Liver (tissue), 9 donors: Measurements from ENCODE around the gene ZCWPW1. TPM values are rescaled to one million over a fixed set of nuclear protein-coding genes. Genes with fewer than 3 reads are reported as not detected.

Experiments
- DNase-seq: peaks from one replicate; pipeline ENCODE4 v3.0.0-alpha.2; 2017; ENCODE audit warnings: low spot score
- H3K27ac ChIP-seq, 2 donors: one replicate each; pipeline ENCODE4 v1.7.0; 2013; ENCODE audit warnings: inconsistent platforms in 2 of 2, low read length in 2 of 2, control low read depth in 1 of 2, low read depth in 1 of 2, mild to moderate bottlenecking in 1 of 2
- H3K27me3 ChIP-seq, 4 donors: one replicate each; pipeline versions ENCODE4 v1.6.1 to v1.7.0; 2013; ENCODE audit warnings: low read length in 3 of 4, inconsistent platforms in 1 of 4, mild to moderate bottlenecking in 1 of 4, moderate library complexity in 1 of 4; ENCODE audit not compliant: control insufficient read depth in 4 of 4, insufficient read depth in 4 of 4
- H3K36me3 ChIP-seq, 4 donors: one replicate each; pipeline versions ENCODE4 v1.6.1 to v1.7.0; 2013; ENCODE audit warnings: low read length in 3 of 4, mild to moderate bottlenecking in 3 of 4, low read depth in 1 of 4, moderate library complexity in 1 of 4; ENCODE audit not compliant: control insufficient read depth in 4 of 4, insufficient read depth in 3 of 4
- H3K4me1 ChIP-seq, 4 donors: one replicate each; pipeline versions ENCODE4 v1.6.1 to v1.7.0; 2013; ENCODE audit warnings: low read length in 3 of 4, mild to moderate bottlenecking in 3 of 4, moderate library complexity in 1 of 4; ENCODE audit not compliant: control insufficient read depth in 4 of 4, insufficient read depth in 4 of 4
- H3K4me3 ChIP-seq, 3 donors: one replicate each; pipeline versions ENCODE4 v1.6.1 to v1.7.0; 2013; ENCODE audit warnings: low read length in 3 of 3, control low read depth in 1 of 3, low read depth in 1 of 3, mild to moderate bottlenecking in 1 of 3
- H3K9ac ChIP-seq, 2 donors: one replicate each; pipeline ENCODE4 v1.7.0; 2013; ENCODE audit warnings: low read length in 2 of 2, mild to moderate bottlenecking in 2 of 2, moderate library complexity in 2 of 2, control low read depth in 1 of 2, low read depth in 1 of 2
- H3K9me3 ChIP-seq, 4 donors: one replicate each; pipeline versions ENCODE4 v1.6.1 to v1.7.0; 2013; ENCODE audit warnings: low read length in 3 of 4; ENCODE audit not compliant: control insufficient read depth in 4 of 4
- EGR1 ChIP-seq, 2 donors: IDR thresholded peaks; 2 replicates each; pipeline ENCODE4 v1.6.1; 2016 to 2018; ENCODE audit warnings: antibody characterized with exemption in 2 of 2, low read depth in 2 of 2
- FOXA2 ChIP-seq: IDR thresholded peaks from 2 replicates; pipeline ENCODE4 v1.6.1; 2016; ENCODE audit warnings: antibody characterized with exemption
- GABPA ChIP-seq, 2 donors: IDR thresholded peaks in 1 of 2; conservative IDR thresholded peaks in 1 of 2; 2 replicates each; pipeline ENCODE4 v1.6.1; 2016; ENCODE audit warnings: antibody characterized with exemption in 2 of 2, mild to moderate bottlenecking in 1 of 2, moderate library complexity in 1 of 2
- HNF4A ChIP-seq, 2 donors: conservative IDR thresholded peaks; 2 replicates each; pipeline ENCODE4 v1.6.1; 2016; ENCODE audit warnings: antibody characterized with exemption in 2 of 2, mild to moderate bottlenecking in 2 of 2
- HNF4G ChIP-seq: IDR thresholded peaks from 2 replicates; pipeline ENCODE4 v1.6.1; 2016; ENCODE audit warnings: antibody characterized with exemption
- NR2F2 ChIP-seq: IDR thresholded peaks from 2 replicates; pipeline ENCODE4 v1.6.1; 2016; ENCODE audit warnings: antibody characterized with exemption
- RAD21 ChIP-seq, 2 donors: IDR thresholded peaks; 2 replicates each; pipeline ENCODE4 v1.6.1; 2016; ENCODE audit warnings: antibody characterized with exemption in 2 of 2, mild to moderate bottlenecking in 2 of 2
- RXRA ChIP-seq, 2 donors: IDR thresholded peaks; 2 replicates each; pipeline ENCODE4 v1.6.1; 2017 to 2018; ENCODE audit warnings: antibody characterized with exemption in 2 of 2, mild to moderate bottlenecking in 1 of 2
- SP1 ChIP-seq: IDR thresholded peaks from 2 replicates; pipeline ENCODE4 v1.6.1; 2018; ENCODE audit warnings: antibody characterized with exemption, mild to moderate bottlenecking
- TAF1 ChIP-seq: conservative IDR thresholded peaks from 2 replicates; pipeline ENCODE4 v1.6.1; 2016; ENCODE audit warnings: antibody characterized with exemption, mild to moderate bottlenecking
- YY1 ChIP-seq: IDR thresholded peaks from 2 replicates; pipeline ENCODE4 v1.6.1; 2016; ENCODE audit warnings: antibody characterized with exemption, mild to moderate bottlenecking
- WGBS: extraction: QIAGEN DNeasy Blood & Tissue Kit; methylation state at CpG from one replicate; pipeline ENCODE4 v1.1.7; 2013; 5-methylcytosine and 5-hydroxymethylcytosine counted together
- polyA plus RNA-seq, 2 donors: library from polyadenylated mRNA; stranded (reverse) in 1 of 2; unstranded in 1 of 2; fragments of 200-250 nt in 1 of 2; fragments of >200 nt in 1 of 2; fragmentation: Nextera tagmentation in 1 of 2; extraction: Ambion mirVana in 1 of 2; gene quantifications; one replicate each; pipeline versions ENCODE4 v1.2.1 to v1.2.3, GENCODE V29; 2013 to 2015
- total RNA-seq, 2 donors: library from RNA; depleted of rRNA; stranded (reverse); fragments of >200 nt; gene quantifications; one replicate each; pipeline ENCODE4 v1.2.3, GENCODE V29; 2014
- TF ChIP-seq, protein P1 (sequence below): IDR thresholded peaks from 2 replicates; pipeline ENCODE4 v1.6.1; 2016; ENCODE audit warnings: antibody characterized with exemption
- TF ChIP-seq, protein P2 (sequence below): IDR thresholded peaks from 2 replicates; pipeline ENCODE4 v1.6.1; 2016; ENCODE audit warnings: antibody characterized with exemption
- TF ChIP-seq, protein P3 (sequence below): fragments of 150-350 bp; IDR thresholded peaks from 2 replicates; pipeline ENCODE4 v1.5.1; 2017; ENCODE audit warnings: improper control_type of control experiment, low read depth, low read length; ENCODE audit not compliant: missing input control
- TF ChIP-seq, protein P4 (sequence below): IDR thresholded peaks from 2 replicates; pipeline ENCODE4 v1.6.1; 2016; ENCODE audit warnings: antibody characterized with exemption
- TF ChIP-seq, protein P5 (sequence below): IDR thresholded peaks from 2 replicates; pipeline ENCODE4 v1.6.1; 2016; ENCODE audit warnings: antibody characterized with exemption, mild to moderate bottlenecking
- donor health status: healthy.
- donor health status: healthy.
- donor health status: healthy.
- donor health status: healthy.
- donor health status: healthy.

The ZCWPW1 gene
- total and polyA plus RNA-seq, 4 donors, result 1.4 to 3.3 (median 2.8) TPM

DNA sequence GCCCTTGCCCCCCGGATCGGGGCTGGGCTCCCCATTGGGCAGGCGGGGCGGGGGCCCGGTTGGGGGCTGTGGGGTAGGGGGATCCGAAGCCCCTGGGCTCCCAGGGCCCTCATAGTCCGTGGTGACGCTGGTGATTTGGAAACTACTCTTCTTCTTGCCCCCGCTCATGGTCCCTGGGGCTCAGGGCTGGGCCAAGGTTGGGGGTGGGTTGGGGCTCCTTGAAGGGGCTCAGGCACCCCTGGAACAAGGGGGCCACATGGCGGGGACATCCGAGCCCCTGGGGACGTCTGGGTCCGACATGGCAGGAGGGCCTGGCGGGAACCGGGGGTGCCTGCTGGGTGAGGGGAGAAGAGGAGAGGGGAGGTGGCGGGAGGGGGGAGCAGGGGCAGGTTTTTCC lies 49.4 kb upstream of the ZCWPW1 start:
- H3K4me3 ChIP-seq, result peak overlapping the region in 2 of 3 donors; percentile 86 to 96
- TF ChIP-seq TAF1 (no peak), YY1 (no peak), SP1 (no peak), FOXA2 (no peak), GABPA (IDR thresholded peaks at IDR 0.05 in 1 of 2, conservative IDR thresholded peaks at IDR 0.05 in 1 of 2) (no peak), HNF4G (no peak), EGR1 (IDR thresholded peaks at IDR 0.05; ENCODE audit: low read depth in 2 of 2) (no peak), NR2F2 (no peak), RXRA (IDR thresholded peaks at IDR 0.05) (no peak), RAD21 (IDR thresholded peaks at IDR 0.05) (no peak), HNF4A (conservative IDR thresholded peaks at IDR 0.05) (no peak)
- TF ChIP-seq, protein P1, sequence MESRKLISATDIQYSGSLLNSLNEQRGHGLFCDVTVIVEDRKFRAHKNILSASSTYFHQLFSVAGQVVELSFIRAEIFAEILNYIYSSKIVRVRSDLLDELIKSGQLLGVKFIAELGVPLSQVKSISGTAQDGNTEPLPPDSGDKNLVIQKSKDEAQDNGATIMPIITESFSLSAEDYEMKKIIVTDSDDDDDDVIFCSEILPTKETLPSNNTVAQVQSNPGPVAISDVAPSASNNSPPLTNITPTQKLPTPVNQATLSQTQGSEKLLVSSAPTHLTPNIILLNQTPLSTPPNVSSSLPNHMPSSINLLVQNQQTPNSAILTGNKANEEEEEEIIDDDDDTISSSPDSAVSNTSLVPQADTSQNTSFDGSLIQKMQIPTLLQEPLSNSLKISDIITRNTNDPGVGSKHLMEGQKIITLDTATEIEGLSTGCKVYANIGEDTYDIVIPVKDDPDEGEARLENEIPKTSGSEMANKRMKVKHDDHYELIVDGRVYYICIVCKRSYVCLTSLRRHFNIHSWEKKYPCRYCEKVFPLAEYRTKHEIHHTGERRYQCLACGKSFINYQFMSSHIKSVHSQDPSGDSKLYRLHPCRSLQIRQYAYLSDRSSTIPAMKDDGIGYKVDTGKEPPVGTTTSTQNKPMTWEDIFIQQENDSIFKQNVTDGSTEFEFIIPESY, result no peak
- TF ChIP-seq, protein P2, sequence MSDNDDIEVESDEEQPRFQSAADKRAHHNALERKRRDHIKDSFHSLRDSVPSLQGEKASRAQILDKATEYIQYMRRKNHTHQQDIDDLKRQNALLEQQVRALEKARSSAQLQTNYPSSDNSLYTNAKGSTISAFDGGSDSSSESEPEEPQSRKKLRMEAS, result no peak
- TF ChIP-seq, protein P3, sequence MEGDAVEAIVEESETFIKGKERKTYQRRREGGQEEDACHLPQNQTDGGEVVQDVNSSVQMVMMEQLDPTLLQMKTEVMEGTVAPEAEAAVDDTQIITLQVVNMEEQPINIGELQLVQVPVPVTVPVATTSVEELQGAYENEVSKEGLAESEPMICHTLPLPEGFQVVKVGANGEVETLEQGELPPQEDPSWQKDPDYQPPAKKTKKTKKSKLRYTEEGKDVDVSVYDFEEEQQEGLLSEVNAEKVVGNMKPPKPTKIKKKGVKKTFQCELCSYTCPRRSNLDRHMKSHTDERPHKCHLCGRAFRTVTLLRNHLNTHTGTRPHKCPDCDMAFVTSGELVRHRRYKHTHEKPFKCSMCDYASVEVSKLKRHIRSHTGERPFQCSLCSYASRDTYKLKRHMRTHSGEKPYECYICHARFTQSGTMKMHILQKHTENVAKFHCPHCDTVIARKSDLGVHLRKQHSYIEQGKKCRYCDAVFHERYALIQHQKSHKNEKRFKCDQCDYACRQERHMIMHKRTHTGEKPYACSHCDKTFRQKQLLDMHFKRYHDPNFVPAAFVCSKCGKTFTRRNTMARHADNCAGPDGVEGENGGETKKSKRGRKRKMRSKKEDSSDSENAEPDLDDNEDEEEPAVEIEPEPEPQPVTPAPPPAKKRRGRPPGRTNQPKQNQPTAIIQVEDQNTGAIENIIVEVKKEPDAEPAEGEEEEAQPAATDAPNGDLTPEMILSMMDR, result no peak
- TF ChIP-seq, protein P4, sequence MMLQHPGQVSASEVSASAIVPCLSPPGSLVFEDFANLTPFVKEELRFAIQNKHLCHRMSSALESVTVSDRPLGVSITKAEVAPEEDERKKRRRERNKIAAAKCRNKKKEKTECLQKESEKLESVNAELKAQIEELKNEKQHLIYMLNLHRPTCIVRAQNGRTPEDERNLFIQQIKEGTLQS, result no peak
- TF ChIP-seq, protein P5, sequence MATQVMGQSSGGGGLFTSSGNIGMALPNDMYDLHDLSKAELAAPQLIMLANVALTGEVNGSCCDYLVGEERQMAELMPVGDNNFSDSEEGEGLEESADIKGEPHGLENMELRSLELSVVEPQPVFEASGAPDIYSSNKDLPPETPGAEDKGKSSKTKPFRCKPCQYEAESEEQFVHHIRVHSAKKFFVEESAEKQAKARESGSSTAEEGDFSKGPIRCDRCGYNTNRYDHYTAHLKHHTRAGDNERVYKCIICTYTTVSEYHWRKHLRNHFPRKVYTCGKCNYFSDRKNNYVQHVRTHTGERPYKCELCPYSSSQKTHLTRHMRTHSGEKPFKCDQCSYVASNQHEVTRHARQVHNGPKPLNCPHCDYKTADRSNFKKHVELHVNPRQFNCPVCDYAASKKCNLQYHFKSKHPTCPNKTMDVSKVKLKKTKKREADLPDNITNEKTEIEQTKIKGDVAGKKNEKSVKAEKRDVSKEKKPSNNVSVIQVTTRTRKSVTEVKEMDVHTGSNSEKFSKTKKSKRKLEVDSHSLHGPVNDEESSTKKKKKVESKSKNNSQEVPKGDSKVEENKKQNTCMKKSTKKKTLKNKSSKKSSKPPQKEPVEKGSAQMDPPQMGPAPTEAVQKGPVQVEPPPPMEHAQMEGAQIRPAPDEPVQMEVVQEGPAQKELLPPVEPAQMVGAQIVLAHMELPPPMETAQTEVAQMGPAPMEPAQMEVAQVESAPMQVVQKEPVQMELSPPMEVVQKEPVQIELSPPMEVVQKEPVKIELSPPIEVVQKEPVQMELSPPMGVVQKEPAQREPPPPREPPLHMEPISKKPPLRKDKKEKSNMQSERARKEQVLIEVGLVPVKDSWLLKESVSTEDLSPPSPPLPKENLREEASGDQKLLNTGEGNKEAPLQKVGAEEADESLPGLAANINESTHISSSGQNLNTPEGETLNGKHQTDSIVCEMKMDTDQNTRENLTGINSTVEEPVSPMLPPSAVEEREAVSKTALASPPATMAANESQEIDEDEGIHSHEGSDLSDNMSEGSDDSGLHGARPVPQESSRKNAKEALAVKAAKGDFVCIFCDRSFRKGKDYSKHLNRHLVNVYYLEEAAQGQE, result no peak
- H3K9ac ChIP-seq, result no peak overlapping the region
- no peak for DNase-seq
- no peaks in the 10 kb centered on the region for H3K27me3 ChIP-seq
- WGBS, result 44% methylated on average over 16 of the region's 16 CpGs
- peak overlapping the region; percentile 16 to 84 for H3K27ac ChIP-seq
- H3K36me3 ChIP-seq, result peaks cover 0 to 9% (median 8%) of the 10 kb centered on the region in 4 donors
- peaks cover 0 to 25% (median 14%) of the 10 kb centered on the region in 4 donors for H3K4me1 ChIP-seq
- no peaks in the 10 kb centered on the region for H3K9me3 ChIP-seq
